Measurements from ENCODE around the gene REEP6. TPM values are rescaled to one million over a fixed set of nuclear protein-coding genes. Genes with fewer than 3 reads are reported as not detected.

Gene REEP6
- total RNA-seq, 1 experiment from 2014 or later, result 9.2 TPM

- H3K36me3 ChIP-seq (ENCODE audit: control insufficient read depth, insufficient read depth, low read length), result no peaks in the 10 kb centered on the region
- H3K9me3 ChIP-seq (ENCODE audit: control insufficient read depth, insufficient read depth, low read depth, low read length), result no peaks in the 10 kb centered on the region
- intact Hi-C loops (cut with micrococcal nuclease; ENCODE audit: unreplicated experiment), result no loop called here
- no peak for TF ChIP-seq REST (IDR thresholded peaks at IDR 0.05; ENCODE audit: insufficient read depth in 1 of 2, low read depth in 2 of 2, low read length in 1 of 2)
- no peak for TF ChIP-seq POLR2AphosphoS5 (IDR thresholded peaks at IDR 0.05; ENCODE audit: low read depth, low read length)
- TF ChIP-seq, protein P1, sequence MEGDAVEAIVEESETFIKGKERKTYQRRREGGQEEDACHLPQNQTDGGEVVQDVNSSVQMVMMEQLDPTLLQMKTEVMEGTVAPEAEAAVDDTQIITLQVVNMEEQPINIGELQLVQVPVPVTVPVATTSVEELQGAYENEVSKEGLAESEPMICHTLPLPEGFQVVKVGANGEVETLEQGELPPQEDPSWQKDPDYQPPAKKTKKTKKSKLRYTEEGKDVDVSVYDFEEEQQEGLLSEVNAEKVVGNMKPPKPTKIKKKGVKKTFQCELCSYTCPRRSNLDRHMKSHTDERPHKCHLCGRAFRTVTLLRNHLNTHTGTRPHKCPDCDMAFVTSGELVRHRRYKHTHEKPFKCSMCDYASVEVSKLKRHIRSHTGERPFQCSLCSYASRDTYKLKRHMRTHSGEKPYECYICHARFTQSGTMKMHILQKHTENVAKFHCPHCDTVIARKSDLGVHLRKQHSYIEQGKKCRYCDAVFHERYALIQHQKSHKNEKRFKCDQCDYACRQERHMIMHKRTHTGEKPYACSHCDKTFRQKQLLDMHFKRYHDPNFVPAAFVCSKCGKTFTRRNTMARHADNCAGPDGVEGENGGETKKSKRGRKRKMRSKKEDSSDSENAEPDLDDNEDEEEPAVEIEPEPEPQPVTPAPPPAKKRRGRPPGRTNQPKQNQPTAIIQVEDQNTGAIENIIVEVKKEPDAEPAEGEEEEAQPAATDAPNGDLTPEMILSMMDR (IDR thresholded peaks at IDR 0.05), result no peak
- no peak for TF ChIP-seq SIN3A (IDR thresholded peaks at IDR 0.05; ENCODE audit: borderline replicate concordance, insufficient read depth, low read depth, low read length)
- no peak for TF ChIP-seq TCF7L2 (IDR thresholded peaks at IDR 0.05; ENCODE audit: low read depth, low read length)
- in situ Hi-C loops (cut with HindIII; ENCODE audit: low pct_unique_long_range_greater_than_20kb, low sequenced_read_pairs), result no loop called here
- H3K4me3 ChIP-seq (ENCODE audit: low read depth in 2 of 2, low read length in 2 of 2), result no peak overlapping the region
- no peaks in the 10 kb centered on the region for H3K27me3 ChIP-seq (ENCODE audit: control insufficient read depth, insufficient read depth, low read length)
- no TSS peak for BruUV-seq (replicated peaks)
- no peak overlapping the region for H3K27ac ChIP-seq (ENCODE audit: low read length)
- ChIA-PET CTCF (no interaction called here), POLR2A (no interaction called here)
- H3K4me1 ChIP-seq (ENCODE audit: control insufficient read depth, insufficient read depth, low read length), result no peaks in the 10 kb centered on the region
- no peak for ATAC-seq
- no peak for DNase-seq (ENCODE audit: low read depth, low spot score)
Measured at GRCh38 chr19:1466461-1467214, 24.3 kb upstream of the REEP6 start.

DNA sequence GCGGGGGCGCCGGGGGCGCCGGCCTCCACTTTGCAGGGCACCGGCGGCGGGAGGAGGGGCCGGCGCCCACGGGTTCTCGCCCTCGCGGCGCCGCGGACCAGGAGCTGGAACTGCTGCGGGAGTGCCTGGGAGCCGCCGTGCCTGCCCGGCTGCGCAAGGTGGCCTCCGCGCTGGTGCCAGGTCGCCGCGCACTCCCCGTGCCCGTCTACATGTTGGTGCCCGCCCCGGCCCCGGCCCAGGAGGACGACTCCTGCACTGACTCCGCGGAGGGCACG, 23.8 kb upstream of the REEP6 start:
- no peak for TF ChIP-seq SIN3A (IDR thresholded peaks at IDR 0.05; ENCODE audit: borderline replicate concordance, insufficient read depth, low read depth, low read length)
- no peak for TF ChIP-seq TCF7L2 (IDR thresholded peaks at IDR 0.05; ENCODE audit: low read depth, low read length)
- TF ChIP-seq REST (IDR thresholded peaks at IDR 0.05; ENCODE audit: insufficient read depth in 1 of 2, low read depth in 2 of 2, low read length in 1 of 2), result no peak
- no peak for TF ChIP-seq POLR2AphosphoS5 (IDR thresholded peaks at IDR 0.05; ENCODE audit: low read depth, low read length)
- Histone ChIP-seq H3K27ac (ENCODE audit: low read length) (no peak overlapping the region), H3K36me3 (ENCODE audit: control insufficient read depth, insufficient read depth, low read length) (no peaks in the 10 kb centered on the region), H3K4me1 (ENCODE audit: control insufficient read depth, insufficient read depth, low read length) (no peaks in the 10 kb centered on the region), H3K27me3 (ENCODE audit: control insufficient read depth, insufficient read depth, low read length) (no peaks in the 10 kb centered on the region), H3K4me3 (ENCODE audit: low read depth in 2 of 2, low read length in 2 of 2) (no peak overlapping the region), H3K9me3 (ENCODE audit: control insufficient read depth, insufficient read depth, low read depth, low read length) (no peaks in the 10 kb centered on the region)
- intact Hi-C loops (cut with micrococcal nuclease; ENCODE audit: unreplicated experiment), result no loop called here
- DNase-seq (ENCODE audit: low read depth, low spot score) (no peak), ATAC-seq (no peak)
- CTCF ChIA-PET, result no interaction called here
- POLR2A ChIA-PET, result no interaction called here
- in situ Hi-C loops (cut with HindIII; ENCODE audit: low pct_unique_long_range_greater_than_20kb, low sequenced_read_pairs), result no loop called here
- BruUV-seq (replicated peaks), result no TSS peak

All from Panc1 (cell line).